ENCODE results near the gene TYROBP.
"Not testable (repeated sequence)": the region's sequence is repeated elsewhere in the genome, so short reads cannot be mapped to it uniquely, and the experiment has no call there.

TYROBP gene

GRCh38 chr19:35879770-35880317 lies 28.3 kb downstream of the TYROBP start:
- DNase-seq = peak; percentile 88
- in situ Hi-C loops (cut with HindIII; ENCODE audit: low pct_ligation_motif_present, low sequenced_read_pairs) = no loop called here
- Histone ChIP-seq H3K4me3 (ENCODE audit: low read depth, low read length) (no peak overlapping the region), H3K36me3 (replicated peaks) (no peaks in the 10 kb centered on the region), H3K27ac (no peak overlapping the region), H3K27me3 (replicated peaks) (no peaks in the 10 kb centered on the region)
- TF ChIP-seq CTCF (IDR thresholded peaks at IDR 0.05; ENCODE audit: low read depth, low read length, missing control alignments) = no peak

- Histone ChIP-seq H3K27ac (no peak overlapping the region), H3K36me3 (replicated peaks) (no peaks in the 10 kb centered on the region), H3K27me3 (replicated peaks) (no peaks in the 10 kb centered on the region), H3K4me3 (ENCODE audit: low read depth, low read length) (no peak overlapping the region)
- no peak for DNase-seq
- in situ Hi-C loops (cut with HindIII; ENCODE audit: low pct_ligation_motif_present, low sequenced_read_pairs) = no loop called here
- TF ChIP-seq CTCF (IDR thresholded peaks at IDR 0.05; ENCODE audit: low read depth, low read length, missing control alignments) = no peak
Measured at GRCh38 chr19:35879068-35879467, 29.0 kb downstream of the TYROBP start.

GRCh38 chr19:35874392-35874930 lies 33.6 kb downstream of the TYROBP start:
- in situ Hi-C loops (cut with HindIII; ENCODE audit: low pct_ligation_motif_present, low sequenced_read_pairs) = no loop called here
- TF ChIP-seq CTCF (IDR thresholded peaks at IDR 0.05; ENCODE audit: low read depth, low read length, missing control alignments) = no peak
- Histone ChIP-seq H3K36me3 (replicated peaks) (no peaks in the 10 kb centered on the region), H3K27me3 (replicated peaks) (no peaks in the 10 kb centered on the region), H3K4me3 (ENCODE audit: low read depth, low read length) (no peak overlapping the region), H3K27ac (no peak overlapping the region)
- no peak for DNase-seq

GRCh38 chr19:35872180-35872579 lies 35.9 kb downstream of the TYROBP start:
- no peak overlapping the region for H3K4me3 ChIP-seq (ENCODE audit: low read depth, low read length)
- H3K36me3 ChIP-seq (replicated peaks) = no peaks in the 10 kb centered on the region
- in situ Hi-C loops (cut with HindIII; ENCODE audit: low pct_ligation_motif_present, low sequenced_read_pairs) = no loop called here
- no peak overlapping the region for H3K27ac ChIP-seq
- H3K27me3 ChIP-seq (replicated peaks) = peaks cover 5% of the 10 kb centered on the region
- TF ChIP-seq CTCF (IDR thresholded peaks at IDR 0.05; ENCODE audit: low read depth, low read length, missing control alignments) = no peak
- no peak for DNase-seq

GRCh38 chr19:35871611-35872010 lies 36.5 kb downstream of the TYROBP start:
- Histone ChIP-seq H3K4me3 (ENCODE audit: low read depth, low read length) (no peak overlapping the region), H3K27me3 (replicated peaks) (peaks cover 5% of the 10 kb centered on the region), H3K27ac (no peak overlapping the region), H3K36me3 (replicated peaks) (no peaks in the 10 kb centered on the region)
- TF ChIP-seq CTCF (IDR thresholded peaks at IDR 0.05; ENCODE audit: low read depth, low read length, missing control alignments) = no peak
- DNase-seq = no peak
- in situ Hi-C loops (cut with HindIII; ENCODE audit: low pct_ligation_motif_present, low sequenced_read_pairs) = no loop called here

GRCh38 chr19:35870798-35871197 lies 37.3 kb downstream of the TYROBP start:
- in situ Hi-C loops (cut with HindIII; ENCODE audit: low pct_ligation_motif_present, low sequenced_read_pairs) = no loop called here
- no peak for DNase-seq
- H3K27ac ChIP-seq = no peak overlapping the region
- no peak for TF ChIP-seq CTCF (IDR thresholded peaks at IDR 0.05; ENCODE audit: low read depth, low read length, missing control alignments)
- H3K4me3 ChIP-seq (ENCODE audit: low read depth, low read length) = no peak overlapping the region
- no peaks in the 10 kb centered on the region for H3K36me3 ChIP-seq (replicated peaks)
- peaks cover 5% of the 10 kb centered on the region for H3K27me3 ChIP-seq (replicated peaks)

- H3K36me3 ChIP-seq (replicated peaks); H3K27ac ChIP-seq; H3K27me3 ChIP-seq (replicated peaks); H3K4me3 ChIP-seq (ENCODE audit: low read depth, low read length); in situ Hi-C loops (cut with HindIII; ENCODE audit: low pct_ligation_motif_present, low sequenced_read_pairs): not testable (repeated sequence)
- DNase-seq = peak; percentile 20
Measured at GRCh38 chr19:35870124-35870736, 37.9 kb downstream of the TYROBP start.

Measured in brain microvascular endothelial cell (primary cell).